Thyroid gland (tissue), 4 donors: ENCODE measurements around the gene TBC1D22A. TPM values are rescaled to one million over a fixed set of nuclear protein-coding genes. Genes with fewer than 3 reads are reported as not detected.

Experiments
- DNase-seq, 2 donors: peaks; one replicate each; pipeline ENCODE4 v3.0.0-alpha.2; 2019
- H3K27ac ChIP-seq, 3 donors: fragments of 200-600 bp; sonication (generic); 1 replicate in 2 of 3; 2 replicates in 1 of 3; pipeline ENCODE4 v1.5.1; 2016 to 2019; ENCODE audit warnings: mild to moderate bottlenecking in 1 of 3, moderate library complexity in 1 of 3
- H3K27me3 ChIP-seq: fragments of 200-600 bp; sonication (generic); one replicate; pipeline ENCODE4 v1.5.1; 2019
- H3K36me3 ChIP-seq, 2 donors: fragments of 200-600 bp; sonication (generic); one replicate each; pipeline ENCODE4 v1.5.1; 2016 to 2019
- H3K4me1 ChIP-seq, 2 donors: fragments of 200-600 bp; sonication (generic); one replicate each; pipeline ENCODE4 v1.5.1; 2017 to 2019
- H3K4me3 ChIP-seq, 3 donors: fragments of 200-600 bp; sonication (generic); replicated peaks in 1 of 3; 1 replicate in 2 of 3; 2 replicates in 1 of 3; pipeline ENCODE4 v1.5.1; 2016; ENCODE audit warnings: mild to moderate bottlenecking in 1 of 3
- H3K9me3 ChIP-seq: fragments of 200-600 bp; sonication (generic); one replicate; pipeline ENCODE4 v1.5.1; 2017
- CTCF ChIP-seq, 6 experiments: fragments of 200-600 bp in 3 of 6; fragments of 450-650 bp in 3 of 6; sonication (generic) in 3 of 6; IDR thresholded peaks; one replicate each; pipeline ENCODE4 v1.5.1; 2016 to 2019; ENCODE audit warnings: antibody characterized with exemption in 6 of 6, mild to moderate bottlenecking in 2 of 6, inconsistent platforms in 1 of 6, moderate library complexity in 1 of 6
- POLR2A ChIP-seq, 2 donors: fragments of 450-650 bp; IDR thresholded peaks; one replicate each; pipeline ENCODE4 v1.6.1; 2017; ENCODE audit warnings: antibody characterized with exemption in 2 of 2, mild to moderate bottlenecking in 2 of 2, moderate library complexity in 1 of 2
- WGBS, 2 donors: methylation state at CpG; one replicate each; pipeline ENCODE4 v1.1.5; 2017; 5-methylcytosine and 5-hydroxymethylcytosine counted together
- intact Hi-C: fragments of 100-400 bp; cut with DNase I; formaldehyde crosslinking; loops from one replicate; pipeline ENCODE4 v1.15.1; 2023
- total RNA-seq, 4 donors: library from RNA; depleted of rRNA; stranded (reverse); fragments of >200 nt; gene quantifications; one replicate each; pipeline ENCODE4 v1.2.3, GENCODE V29; 2016

Gene TBC1D22A
- total RNA-seq, 4 donors from 2014 or later, result 26.7 to 34.6 (median 33.2) TPM

- Histone ChIP-seq H3K4me1 (no peaks in the 10 kb centered on the region), H3K27me3 (no peaks in the 10 kb centered on the region), H3K4me3 (no peak overlapping the region), H3K27ac (no peak overlapping the region), H3K9me3 (no peaks in the 10 kb centered on the region), H3K36me3 (no peaks in the 10 kb centered on the region)
- intact Hi-C loops, result no loop called here
- no peak for DNase-seq
- TF ChIP-seq CTCF (IDR thresholded peaks at IDR 0.05) (no peak), POLR2A (IDR thresholded peaks at IDR 0.05) (no peak)
- 88 to 98% methylated on average over 9 to 10 of the region's 10 CpGs for WGBS, 2 donors
Observed at GRCh38 chr22:46923394-46923793, 160.9 kb downstream of the TBC1D22A start.

- H3K27ac ChIP-seq, result no peak overlapping the region
- DNase-seq, result no peak
- no peak overlapping the region for H3K4me3 ChIP-seq
- peaks cover 8 to 11% of the 10 kb centered on the region in 2 donors for H3K4me1 ChIP-seq
- H3K27me3 ChIP-seq, result no peaks in the 10 kb centered on the region
- H3K36me3 ChIP-seq, result no peaks in the 10 kb centered on the region
- TF ChIP-seq POLR2A (IDR thresholded peaks at IDR 0.05) (no peak), CTCF (IDR thresholded peaks at IDR 0.05) (no peak)
- WGBS, 2 donors, result 62 to 73% methylated on average over 3 of the region's 3 CpGs
- H3K9me3 ChIP-seq, result no peaks in the 10 kb centered on the region
- intact Hi-C loops, result no loop called here
Observed at GRCh38 chr22:46925818-46926217, 163.4 kb downstream of the TBC1D22A start.

GRCh38 chr22:46929046-46929709 is 166.7 kb downstream of the TBC1D22A start:
- peak overlapping the region in 2 of 3 donors; percentile 42 to 51 for H3K27ac ChIP-seq
- intact Hi-C loops, result no loop called here
- no peaks in the 10 kb centered on the region for H3K9me3 ChIP-seq
- no peaks in the 10 kb centered on the region for H3K36me3 ChIP-seq
- no peak for TF ChIP-seq POLR2A (IDR thresholded peaks at IDR 0.05)
- TF ChIP-seq CTCF (IDR thresholded peaks at IDR 0.05), result no peak
- DNase-seq, result no peak
- H3K4me3 ChIP-seq, result no peak overlapping the region
- 79 to 85% methylated on average over 7 of the region's 7 CpGs for WGBS, 2 donors
- no peaks in the 10 kb centered on the region for H3K27me3 ChIP-seq
- peaks cover 8 to 12% of the 10 kb centered on the region in 2 donors for H3K4me1 ChIP-seq

GRCh38 chr22:46929710-46930204 is 167.3 kb downstream of the TBC1D22A start:
- no peak overlapping the region for H3K4me3 ChIP-seq
- no peaks in the 10 kb centered on the region for H3K9me3 ChIP-seq
- intact Hi-C loops, result no loop called here
- peaks cover 8 to 18% of the 10 kb centered on the region in 2 donors for H3K4me1 ChIP-seq
- no peak for TF ChIP-seq POLR2A (IDR thresholded peaks at IDR 0.05)
- TF ChIP-seq CTCF (IDR thresholded peaks at IDR 0.05), result no peak
- peak overlapping the region; percentile 40 to 51 (median 42) for H3K27ac ChIP-seq
- DNase-seq, result peak in 1 of 2 donors; percentile 7
- WGBS, 2 donors, result 81 to 84% methylated on average over 9 of the region's 9 CpGs
- no peaks in the 10 kb centered on the region for H3K27me3 ChIP-seq
- no peaks in the 10 kb centered on the region for H3K36me3 ChIP-seq

GRCh38 chr22:46931414-46931813 is 169.0 kb downstream of the TBC1D22A start:
- Histone ChIP-seq H3K9me3 (no peaks in the 10 kb centered on the region), H3K4me3 (no peak overlapping the region), H3K27ac (peak overlapping the region in 1 of 3 donors; percentile 8), H3K36me3 (no peaks in the 10 kb centered on the region), H3K27me3 (no peaks in the 10 kb centered on the region), H3K4me1 (peaks cover 13 to 34% of the 10 kb centered on the region in 2 donors)
- DNase-seq, result peak; percentile 29
- TF ChIP-seq CTCF (IDR thresholded peaks at IDR 0.05) (peak in 2 of 6 experiments; percentile 9 to 14), POLR2A (IDR thresholded peaks at IDR 0.05) (no peak)
- intact Hi-C loops, result no loop called here
- WGBS, 2 donors, result 85 to 86% methylated on average over 5 of the region's 5 CpGs
